Fibroblast of lung (primary cell): ENCODE measurements around the gene STARD13. TPM values are rescaled to one million over a fixed set of nuclear protein-coding genes. Genes with fewer than 3 reads are reported as not detected.

Experiments
- DNase-seq, 2 donors: peaks; one replicate each; pipeline versions ENCODE4 v3.0.0 to v3.0.0-alpha.2; 2010; ENCODE audit warnings: low read depth in 2 of 2
- H2AFZ ChIP-seq: 2 replicates; pipeline ENCODE4 v1.5.1; 2012; ENCODE audit warnings: low read length, control low read depth, inconsistent platforms
- H3K27ac ChIP-seq: 2 replicates; pipeline ENCODE4 v1.5.1; 2011; ENCODE audit warnings: low read length, control low read depth; ENCODE audit not compliant: insufficient read depth
- H3K27me3 ChIP-seq: 2 replicates; pipeline ENCODE4 v1.5.1; 2011; ENCODE audit warnings: mild to moderate bottlenecking, low read length; ENCODE audit not compliant: control insufficient read depth, insufficient read depth
- H3K36me3 ChIP-seq: 2 replicates; pipeline ENCODE4 v1.5.1; 2011; ENCODE audit warnings: low read length; ENCODE audit not compliant: control insufficient read depth, insufficient read depth
- H3K4me1 ChIP-seq: 2 replicates; pipeline ENCODE4 v1.5.1; 2011; ENCODE audit warnings: low read length; ENCODE audit not compliant: control insufficient read depth, insufficient read depth; ENCODE audit errors: extremely low read depth
- H3K4me2 ChIP-seq: 2 replicates; pipeline ENCODE4 v1.5.1; 2011; ENCODE audit warnings: low read length, control low read depth; ENCODE audit not compliant: insufficient read depth; ENCODE audit errors: extremely low read depth
- H3K4me3 ChIP-seq, 4 experiments: fragments of 200-600 bp in 1 of 4; sonication (generic) in 1 of 4; replicated peaks in 1 of 4; 2 replicates each; pipeline ENCODE4 v1.5.1; 2011 to 2016; ENCODE audit warnings: low read length in 4 of 4, low read depth in 3 of 4, mild to moderate bottlenecking in 3 of 4, control low read depth in 2 of 4, inconsistent platforms in 1 of 4, mixed read lengths in 1 of 4; ENCODE audit not compliant: insufficient read depth in 1 of 4; ENCODE audit errors: control extremely low read depth in 1 of 4
- H3K79me2 ChIP-seq: 2 replicates; pipeline ENCODE4 v1.5.1; 2012; ENCODE audit warnings: mild to moderate bottlenecking, low read length, inconsistent platforms; ENCODE audit not compliant: control insufficient read depth, insufficient read depth
- H3K9ac ChIP-seq: 2 replicates; pipeline ENCODE4 v1.5.1; 2011; ENCODE audit warnings: mild to moderate bottlenecking, low read length, control low read depth; ENCODE audit not compliant: insufficient read depth
- H3K9me3 ChIP-seq: 2 replicates; pipeline ENCODE4 v1.5.1; 2012; ENCODE audit warnings: low read depth, low read length; ENCODE audit not compliant: control insufficient read depth, insufficient read depth
- H4K20me1 ChIP-seq: 2 replicates; pipeline ENCODE4 v1.5.1; 2011; ENCODE audit warnings: low read length; ENCODE audit not compliant: control insufficient read depth, insufficient read depth; ENCODE audit errors: extremely low read depth
- CTCF ChIP-seq, 2 donors: IDR thresholded peaks in 1 of 2; conservative IDR thresholded peaks in 1 of 2; 1 replicate in 1 of 2; 2 replicates in 1 of 2; pipeline ENCODE4 v1.5.1; 2011 to 2012; ENCODE audit warnings: low read length in 2 of 2, control low read depth in 1 of 2, inconsistent platforms in 1 of 2, low read depth in 1 of 2, mild to moderate bottlenecking in 1 of 2
- EZH2 ChIP-seq: IDR thresholded peaks from 2 replicates; pipeline ENCODE4 v1.5.1; 2012; ENCODE audit warnings: low read length, control low read depth, mild to moderate bottlenecking; ENCODE audit errors: missing control alignments
- polyA plus RNA-seq, 2 donors: library from polyadenylated mRNA; depleted of rRNA in 1 of 2; stranded (reverse) in 1 of 2; unstranded in 1 of 2; fragments of >200 nt; gene quantifications; 2 replicates each; pipeline ENCODE4 v1.2.1, GENCODE V29; 2011 to 2012; ENCODE audit warnings: missing spikeins in 1 of 2
- total RNA-seq: library from RNA; depleted of rRNA; stranded (reverse); fragments of >200 nt; gene quantifications from 2 replicates; pipeline ENCODE4 v1.2.1, GENCODE V29; 2014

The STARD13 gene
- total and polyA plus RNA-seq, 2 donors (not counting 1 experiment from before 2014, with no cell fraction given), result 25.2 to 44.6 TPM

GRCh38 chr13:33207615-33207961, 78.0 kb downstream of the STARD13 start:
- Histone ChIP-seq H3K79me2 (peaks cover 94% of the 10 kb centered on the region), H3K27me3 (no peaks in the 10 kb centered on the region), H3K9me3 (no peaks in the 10 kb centered on the region), H3K4me2 (peak overlapping the region; percentile 1), H4K20me1 (no peaks in the 10 kb centered on the region), H3K36me3 (no peaks in the 10 kb centered on the region), H3K4me1 (peaks cover 25% of the 10 kb centered on the region), H3K27ac (peak overlapping the region; percentile 71), H3K9ac (no peak overlapping the region), H3K4me3 (no peak overlapping the region), H2AFZ (no peak overlapping the region)
- TF ChIP-seq CTCF (conservative IDR thresholded peaks at IDR 0.05 in 1 of 2, IDR thresholded peaks at IDR 0.05 in 1 of 2; ENCODE audit: low read depth in 1 of 2, low read length in 2 of 2) (no peak), EZH2 (no peak)
- peak; percentile 79 to 98 for DNase-seq

- H3K36me3 ChIP-seq, result no peaks in the 10 kb centered on the region
- no peaks in the 10 kb centered on the region for H3K9me3 ChIP-seq
- H3K27ac ChIP-seq, result peak overlapping the region; percentile 71
- H3K9ac ChIP-seq, result no peak overlapping the region
- peaks cover 94% of the 10 kb centered on the region for H3K79me2 ChIP-seq
- no peak for TF ChIP-seq EZH2
- H3K27me3 ChIP-seq, result no peaks in the 10 kb centered on the region
- peaks cover 25% of the 10 kb centered on the region for H3K4me1 ChIP-seq
- no peak overlapping the region for H2AFZ ChIP-seq
- DNase-seq, result no peak
- H3K4me2 ChIP-seq, result peak overlapping the region; percentile 49
- peak overlapping the region in 1 of 4 experiments; percentile 7 for H3K4me3 ChIP-seq
- H4K20me1 ChIP-seq, result no peaks in the 10 kb centered on the region
Measured at GRCh38 chr13:33206945-33207614, 78.5 kb downstream of the STARD13 start.

- TF ChIP-seq CTCF (conservative IDR thresholded peaks at IDR 0.05 in 1 of 2, IDR thresholded peaks at IDR 0.05 in 1 of 2; ENCODE audit: low read depth in 1 of 2, low read length in 2 of 2) (no peak), EZH2 (no peak)
- H3K27ac ChIP-seq, result peak overlapping the region; percentile 71
- H4K20me1 ChIP-seq, result no peaks in the 10 kb centered on the region
- H3K9me3 ChIP-seq, result no peaks in the 10 kb centered on the region
- H3K36me3 ChIP-seq, result no peaks in the 10 kb centered on the region
- peak overlapping the region; percentile 49 for H3K4me2 ChIP-seq
- no peaks in the 10 kb centered on the region for H3K27me3 ChIP-seq
- H3K9ac ChIP-seq, result no peak overlapping the region
- H3K79me2 ChIP-seq, result peaks cover 91% of the 10 kb centered on the region
- DNase-seq, result peak; percentile 51 to 75
- H2AFZ ChIP-seq, result no peak overlapping the region
- H3K4me1 ChIP-seq, result peaks cover 25% of the 10 kb centered on the region
- no peak overlapping the region for H3K4me3 ChIP-seq
Measured at GRCh38 chr13:33206425-33206824, 79.1 kb downstream of the STARD13 start.
